COLO668 (cell line): Measurements from ENCODE around the gene RAB26.

Experiments
- DNase-seq: peaks from one replicate; lab custom pipeline; 2025; ENCODE audit not compliant: unreplicated experiment; lab: John Stamatoyannopoulos, UW

Gene RAB26

DNA sequence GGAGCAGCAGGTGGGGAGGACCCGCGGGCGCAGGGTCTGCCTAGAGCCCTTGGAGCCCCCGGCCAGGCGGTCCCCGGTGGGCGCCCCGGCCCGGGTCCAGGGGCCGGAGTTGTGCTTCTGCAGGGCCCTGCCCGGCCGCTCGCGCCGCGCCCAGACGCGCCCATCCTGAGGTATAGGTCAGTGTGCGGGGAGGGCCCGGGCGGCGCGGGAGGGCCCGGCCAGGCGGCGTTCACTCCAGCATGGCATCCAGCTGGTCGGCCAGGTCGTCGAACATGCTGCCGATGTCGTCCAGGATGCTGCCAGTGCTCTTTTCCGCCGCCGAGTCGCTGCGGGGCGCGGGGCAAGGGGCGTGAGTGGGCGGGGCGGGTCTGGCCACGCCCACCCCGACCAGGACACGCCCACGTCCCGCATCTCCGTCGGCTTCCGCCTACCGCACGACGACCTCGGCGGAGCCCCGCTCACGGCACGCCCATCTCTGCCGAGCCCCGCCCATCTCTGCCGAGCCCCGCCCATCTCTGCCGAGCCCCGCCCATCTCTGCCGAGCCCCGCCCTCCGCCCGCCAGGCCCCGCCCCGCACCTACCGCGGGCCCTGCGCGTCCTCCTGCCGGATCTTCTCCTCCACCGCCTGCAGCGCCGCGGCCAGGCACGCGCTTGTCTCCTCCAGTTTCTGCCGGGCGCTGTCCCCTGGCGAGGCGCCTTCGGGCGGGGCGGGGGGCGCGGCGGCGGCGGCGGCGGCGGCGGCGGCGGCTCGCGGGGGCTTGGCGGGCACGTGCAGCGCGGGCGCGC lies 30.1 kb downstream of the RAB26 start:
- no peak for DNase-seq

- no peak for DNase-seq
Observed at GRCh38 chr16:2179107-2179501, 30.7 kb downstream of the RAB26 start.

GRCh38 chr16:2179576-2179975 lies 31.2 kb downstream of the RAB26 start:
- DNase-seq, result no peak

DNA sequence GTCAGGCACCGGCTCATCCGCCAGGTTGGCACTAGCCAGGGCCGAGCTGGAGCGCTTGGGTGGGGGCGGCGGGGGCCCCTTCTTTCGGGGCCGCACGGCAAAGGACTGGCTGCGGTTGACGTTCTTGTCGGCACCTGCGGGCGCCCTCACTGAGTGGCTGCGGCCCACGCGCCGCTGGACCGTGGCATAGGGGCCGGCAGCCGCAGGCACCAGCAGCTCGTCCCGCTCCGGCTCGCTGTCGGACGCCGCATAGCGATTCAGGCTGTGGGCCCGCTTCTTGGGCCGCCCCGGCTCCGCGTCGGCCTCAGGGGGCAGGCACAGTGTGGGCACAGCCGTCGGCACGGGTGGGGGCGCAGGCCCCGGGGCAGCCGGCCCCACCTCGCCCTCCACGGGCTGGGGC lies 32.0 kb downstream of the RAB26 start:
- no peak for DNase-seq

- DNase-seq, result no peak
Observed at GRCh38 chr16:2180962-2181923, 32.8 kb downstream of the RAB26 start.

DNA sequence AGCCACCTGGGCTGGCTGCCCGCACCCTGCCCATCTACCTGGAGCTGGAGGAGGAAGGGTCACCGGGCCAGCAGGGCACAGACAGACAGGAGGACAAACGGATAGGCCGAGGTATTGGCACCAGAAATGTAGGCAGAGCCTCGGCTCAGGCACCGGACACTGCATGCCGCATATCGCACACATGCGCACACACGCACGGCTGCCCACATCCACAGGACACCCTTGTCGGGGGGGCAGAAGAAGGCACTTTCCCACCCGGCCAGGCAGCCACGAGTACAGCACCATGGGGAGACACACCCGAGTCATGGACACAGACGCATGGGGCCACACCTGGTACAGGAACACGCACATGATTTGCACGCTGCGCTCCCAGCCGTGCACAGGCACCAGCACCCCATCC lies 33.5 kb downstream of the RAB26 start:
- DNase-seq, result no peak

- DNase-seq, result no peak
Observed at GRCh38 chr16:2183671-2184070, 35.2 kb downstream of the RAB26 start.

DNA sequence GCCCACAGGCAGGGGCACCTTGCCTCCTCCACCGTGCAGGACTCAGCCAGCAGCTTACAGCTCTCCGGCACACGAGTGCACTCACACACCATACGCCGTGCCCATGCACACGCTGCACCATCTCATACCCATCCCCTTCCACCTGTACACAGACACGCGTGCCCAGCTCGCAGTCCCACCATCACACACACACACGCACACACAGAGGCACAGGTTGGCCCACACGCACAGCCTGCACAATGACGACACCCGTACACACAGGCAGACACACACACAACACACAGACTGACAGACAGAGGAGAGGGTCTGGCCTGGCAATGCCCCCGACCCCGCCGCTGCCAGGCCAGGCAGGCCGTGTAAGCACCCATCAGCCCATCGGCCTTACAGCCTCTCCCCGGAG lies 35.9 kb downstream of the RAB26 start:
- DNase-seq, result no peak

DNA sequence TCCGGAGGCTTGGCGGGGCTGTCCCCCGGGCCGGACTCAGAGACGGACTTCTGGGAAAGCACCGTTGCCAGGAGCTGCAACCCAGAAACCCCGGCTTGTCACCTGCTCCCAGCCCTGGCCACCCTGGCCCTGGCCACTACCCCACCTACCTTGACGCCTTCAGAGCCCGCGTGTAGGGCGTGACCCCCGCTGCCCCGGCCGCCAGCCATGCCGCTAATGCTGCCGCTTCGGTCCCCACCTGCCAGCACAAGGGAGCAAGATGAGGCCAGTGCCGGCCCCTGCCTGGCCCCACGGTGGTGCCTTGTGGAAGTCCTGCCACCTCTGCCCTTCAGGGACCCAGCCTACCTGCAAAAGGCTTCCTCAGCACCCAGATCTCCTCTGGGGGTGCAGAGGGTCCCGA lies 36.5 kb downstream of the RAB26 start:
- DNase-seq, result no peak

DNA sequence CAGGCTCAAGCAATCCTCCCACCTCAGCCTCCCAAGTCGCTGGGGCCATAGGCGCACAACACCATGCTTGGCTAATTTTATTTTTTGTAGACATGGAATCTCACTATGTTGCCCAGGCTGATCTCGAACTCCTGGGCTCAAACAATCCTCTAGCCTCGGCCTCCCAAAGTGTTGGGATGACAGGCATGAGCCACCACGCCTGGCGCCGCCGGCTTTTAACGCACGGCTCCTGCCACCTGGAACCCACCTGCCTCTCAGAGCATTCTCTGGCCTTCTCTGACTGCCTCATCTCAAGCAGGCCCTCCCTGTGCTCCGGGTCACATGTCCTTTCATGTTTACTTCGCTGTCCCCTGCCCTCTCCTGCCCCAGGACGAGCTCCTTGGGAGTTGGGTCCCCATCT lies 37.6 kb downstream of the RAB26 start:
- DNase-seq, result no peak

GRCh38 chr16:2186505-2186904 lies 38.1 kb downstream of the RAB26 start:
- no peak for DNase-seq

DNA sequence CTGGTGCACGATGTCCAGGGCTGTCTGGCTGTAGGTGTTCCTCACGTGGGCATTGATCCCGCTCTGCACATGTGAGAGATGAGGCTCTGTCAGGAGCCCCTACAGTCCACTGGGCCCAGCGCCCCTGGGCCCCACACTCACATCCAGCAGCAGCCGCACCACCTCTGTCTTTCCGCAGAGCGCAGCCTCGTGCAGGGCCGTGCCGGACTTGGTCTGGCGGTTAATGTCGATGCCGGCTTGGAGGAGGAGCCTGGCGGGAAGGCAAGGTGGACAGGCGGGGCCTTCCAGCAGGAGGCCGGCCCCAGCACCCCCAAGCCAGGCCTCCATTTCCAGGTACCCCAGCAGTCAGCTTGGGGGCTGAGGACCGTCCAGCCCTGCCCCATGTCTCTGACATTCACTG lies 38.8 kb downstream of the RAB26 start:
- DNase-seq, result peak; percentile 15

- DNase-seq, result no peak
Observed at GRCh38 chr16:2188395-2188794, 40.0 kb downstream of the RAB26 start.

- no peak for DNase-seq
Observed at GRCh38 chr16:2189252-2189893, 40.9 kb downstream of the RAB26 start.

- no peak for DNase-seq
Observed at GRCh38 chr16:2190002-2190658, 41.7 kb downstream of the RAB26 start.

DNA sequence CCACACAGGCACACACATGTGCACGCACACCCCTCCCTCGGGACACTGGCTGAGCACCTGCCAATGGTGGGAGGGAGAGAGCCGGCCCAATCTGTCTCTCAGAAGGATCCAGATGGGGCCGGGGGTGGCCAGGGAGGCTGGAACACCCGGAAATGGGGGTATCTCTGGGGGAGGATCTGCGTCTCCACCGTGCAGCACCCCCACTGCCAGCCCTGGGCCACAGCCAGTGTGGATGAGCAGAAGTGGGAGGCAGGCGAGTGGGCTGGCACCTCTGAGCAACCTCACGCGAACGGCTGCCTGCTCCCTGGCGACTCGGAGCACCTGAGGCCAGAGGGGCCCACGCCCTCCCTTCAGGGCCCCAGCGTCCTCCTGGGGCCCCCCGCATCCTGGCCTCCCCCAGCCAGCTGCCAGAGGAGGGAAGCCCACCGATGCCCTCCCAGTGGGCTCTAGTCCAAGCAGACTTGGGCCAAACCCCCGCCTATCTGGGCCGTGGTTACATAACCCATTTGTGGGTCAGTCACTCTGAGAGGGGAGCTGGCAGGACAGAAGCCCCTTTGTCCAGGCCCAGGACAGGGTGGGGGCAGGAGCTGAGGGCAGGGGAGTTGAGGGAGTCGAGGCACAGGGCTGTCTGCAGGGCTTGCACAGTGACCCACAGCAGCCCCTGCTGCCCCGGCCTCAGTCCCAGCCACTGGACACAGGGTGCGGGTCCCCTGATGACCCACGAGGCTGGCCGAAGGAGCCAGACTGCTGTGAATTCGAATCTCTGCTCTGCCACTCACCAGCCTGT lies 42.4 kb downstream of the RAB26 start:
- no peak for DNase-seq

- no peak for DNase-seq
Observed at GRCh38 chr16:2191446-2191706, 43.0 kb downstream of the RAB26 start.

GRCh38 chr16:2194166-2194834 lies 45.9 kb downstream of the RAB26 start:
- DNase-seq, result peak; percentile 64

DNA sequence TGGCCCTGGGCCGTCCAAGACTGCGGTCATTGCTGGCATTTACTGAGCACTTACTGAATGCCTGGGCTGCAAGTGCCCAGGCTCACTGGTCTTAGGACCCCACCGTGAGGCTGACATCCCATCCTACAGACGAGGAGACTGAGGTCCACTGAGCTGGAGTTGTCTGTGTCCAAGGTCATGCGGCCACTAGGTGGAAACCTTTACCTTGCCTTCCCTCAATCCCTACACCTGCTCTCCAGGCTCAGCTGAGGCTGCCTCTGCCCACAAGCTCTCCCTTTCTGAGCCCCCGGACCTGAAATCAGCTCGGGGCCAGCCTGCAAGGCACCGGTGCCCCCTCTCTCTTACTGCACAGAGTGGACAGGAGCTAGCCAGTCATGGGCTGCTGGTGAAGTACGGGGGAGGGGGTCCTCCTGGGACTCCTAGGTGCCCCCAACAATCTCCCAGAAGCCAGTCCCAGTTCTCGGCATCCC lies 46.5 kb downstream of the RAB26 start:
- DNase-seq, result peak; percentile 74
